Measurements from ENCODE around the gene F5.

The F5 gene

GRCh38 chr1:169523904-169524303, 62.4 kb downstream of the F5 start:
- Histone ChIP-seq H3K36me3 (ENCODE audit: control insufficient read depth, insufficient read depth, low read length) (no peaks in the 10 kb centered on the region), H3K27me3 (replicated peaks; ENCODE audit: control insufficient read depth, insufficient read depth, low read length) (no peaks in the 10 kb centered on the region), H3K4me3 (replicated peaks; ENCODE audit: low read depth, low read length) (no peak overlapping the region)
- TF ChIP-seq CTCF (IDR thresholded peaks at IDR 0.05; ENCODE audit: insufficient read depth, low read length, poor library complexity, severe bottlenecking) = no peak
- DNase-seq (ENCODE audit: extremely low read depth, insufficient read length) = no peak

- Histone ChIP-seq H3K27me3 (replicated peaks; ENCODE audit: control insufficient read depth, insufficient read depth, low read length) (no peaks in the 10 kb centered on the region), H3K36me3 (ENCODE audit: control insufficient read depth, insufficient read depth, low read length) (no peaks in the 10 kb centered on the region), H3K4me3 (replicated peaks; ENCODE audit: low read depth, low read length) (no peak overlapping the region)
- no peak for DNase-seq (ENCODE audit: extremely low read depth, insufficient read length)
- TF ChIP-seq CTCF (IDR thresholded peaks at IDR 0.05; ENCODE audit: insufficient read depth, low read length, poor library complexity, severe bottlenecking) = no peak
Observed at GRCh38 chr1:169521226-169521625, 65.1 kb downstream of the F5 start.

GRCh38 chr1:169517558-169518186, 68.6 kb downstream of the F5 start:
- TF ChIP-seq CTCF (IDR thresholded peaks at IDR 0.05; ENCODE audit: insufficient read depth, low read length, poor library complexity, severe bottlenecking) = no peak
- no peak overlapping the region for H3K4me3 ChIP-seq (replicated peaks; ENCODE audit: low read depth, low read length)
- H3K27me3 ChIP-seq (replicated peaks; ENCODE audit: control insufficient read depth, insufficient read depth, low read length) = no peaks in the 10 kb centered on the region
- DNase-seq (ENCODE audit: extremely low read depth, insufficient read length) = no peak
- no peaks in the 10 kb centered on the region for H3K36me3 ChIP-seq (ENCODE audit: control insufficient read depth, insufficient read depth, low read length)

GRCh38 chr1:169515641-169516040, 70.6 kb downstream of the F5 start:
- TF ChIP-seq CTCF (IDR thresholded peaks at IDR 0.05; ENCODE audit: insufficient read depth, low read length, poor library complexity, severe bottlenecking) = no peak
- Histone ChIP-seq H3K36me3 (ENCODE audit: control insufficient read depth, insufficient read depth, low read length) (no peaks in the 10 kb centered on the region), H3K27me3 (replicated peaks; ENCODE audit: control insufficient read depth, insufficient read depth, low read length) (no peaks in the 10 kb centered on the region), H3K4me3 (replicated peaks; ENCODE audit: low read depth, low read length) (no peak overlapping the region)
- no peak for DNase-seq (ENCODE audit: extremely low read depth, insufficient read length)

- no peaks in the 10 kb centered on the region for H3K27me3 ChIP-seq (replicated peaks; ENCODE audit: control insufficient read depth, insufficient read depth, low read length)
- no peak for TF ChIP-seq CTCF (IDR thresholded peaks at IDR 0.05; ENCODE audit: insufficient read depth, low read length, poor library complexity, severe bottlenecking)
- no peaks in the 10 kb centered on the region for H3K36me3 ChIP-seq (ENCODE audit: control insufficient read depth, insufficient read depth, low read length)
- no peak overlapping the region for H3K4me3 ChIP-seq (replicated peaks; ENCODE audit: low read depth, low read length)
- DNase-seq (ENCODE audit: extremely low read depth, insufficient read length) = no peak
Observed at GRCh38 chr1:169514566-169515270, 71.6 kb downstream of the F5 start.
